NT2/D1 (cell line): ENCODE measurements around the gene NKX2-3.

Source experiments
- DNase-seq: peaks from one replicate; pipeline ENCODE4 v3.0.0-alpha.2; 2011; ENCODE audit warnings: low read depth, low spot score
- H3K27me3 ChIP-seq: 2 replicates; pipeline ENCODE4 v1.6.0; 2011; ENCODE audit warnings: mild to moderate bottlenecking; ENCODE audit not compliant: insufficient read length, insufficient read depth
- H3K36me3 ChIP-seq: 2 replicates; pipeline ENCODE4 v1.6.1; 2011; ENCODE audit warnings: mild to moderate bottlenecking, low read length, mixed read lengths; ENCODE audit not compliant: insufficient read depth, insufficient read length
- H3K4me1 ChIP-seq: 2 replicates; pipeline ENCODE4 v1.5.1; 2011; ENCODE audit not compliant: insufficient read depth, insufficient read length
- H3K4me3 ChIP-seq: 2 replicates; pipeline ENCODE4 v1.5.1; 2011; ENCODE audit warnings: low read depth; ENCODE audit not compliant: insufficient read length
- H3K9ac ChIP-seq: 2 replicates; pipeline ENCODE4 v1.6.0; 2011; ENCODE audit warnings: low read depth; ENCODE audit not compliant: insufficient read length
- H3K9me3 ChIP-seq: 2 replicates; pipeline ENCODE4 v1.5.1; 2011; ENCODE audit warnings: mild to moderate bottlenecking, low read length; ENCODE audit not compliant: insufficient read depth
- SUZ12 ChIP-seq: IDR thresholded peaks from 2 replicates; pipeline ENCODE4 v1.6.1; 2011; ENCODE audit not compliant: insufficient read length, insufficient read depth; ENCODE audit errors: extremely low read depth
- YY1 ChIP-seq: IDR thresholded peaks from 2 replicates; pipeline ENCODE4 v1.6.1; 2011; ENCODE audit not compliant: insufficient read length, insufficient read depth
- ZNF274 ChIP-seq: IDR thresholded peaks from 2 replicates; pipeline ENCODE4 v1.6.1; 2011; ENCODE audit warnings: mild to moderate bottlenecking, low read depth, low read length

NKX2-3 gene

GRCh38 chr10:99562631-99563030 lies 29.9 kb downstream of the NKX2-3 start:
- Histone ChIP-seq H3K27me3 (no peaks in the 10 kb centered on the region), H3K9ac (no peak overlapping the region), H3K9me3 (no peaks in the 10 kb centered on the region), H3K4me1 (no peaks in the 10 kb centered on the region), H3K4me3 (no peak overlapping the region), H3K36me3 (no peaks in the 10 kb centered on the region)
- TF ChIP-seq YY1 (no peak), ZNF274 (no peak), SUZ12 (no peak)
- DNase-seq = no peak

GRCh38 chr10:99564361-99564760 lies 31.6 kb downstream of the NKX2-3 start:
- Histone ChIP-seq H3K27me3 (no peaks in the 10 kb centered on the region), H3K4me1 (no peaks in the 10 kb centered on the region), H3K9me3 (no peaks in the 10 kb centered on the region), H3K4me3 (no peak overlapping the region), H3K36me3 (no peaks in the 10 kb centered on the region), H3K9ac (no peak overlapping the region)
- no peak for DNase-seq
- TF ChIP-seq SUZ12 (no peak), ZNF274 (no peak), YY1 (no peak)

GRCh38 chr10:99565166-99565565 lies 32.4 kb downstream of the NKX2-3 start:
- Histone ChIP-seq H3K9me3 (no peaks in the 10 kb centered on the region), H3K9ac (no peak overlapping the region), H3K36me3 (no peaks in the 10 kb centered on the region), H3K27me3 (no peaks in the 10 kb centered on the region), H3K4me3 (no peak overlapping the region), H3K4me1 (no peaks in the 10 kb centered on the region)
- TF ChIP-seq SUZ12 (no peak), ZNF274 (no peak), YY1 (no peak)
- DNase-seq = no peak

- Histone ChIP-seq H3K4me3 (no peak overlapping the region), H3K9me3 (no peaks in the 10 kb centered on the region), H3K4me1 (no peaks in the 10 kb centered on the region), H3K9ac (no peak overlapping the region), H3K36me3 (no peaks in the 10 kb centered on the region), H3K27me3 (no peaks in the 10 kb centered on the region)
- no peak for DNase-seq
- TF ChIP-seq ZNF274 (no peak), YY1 (no peak), SUZ12 (no peak)
These were observed 36.7 kb downstream of the NKX2-3 start for GRCh38 chr10:99569253-99569939.

- H3K4me3 ChIP-seq = no peak overlapping the region
- no peaks in the 10 kb centered on the region for H3K9me3 ChIP-seq
- no peaks in the 10 kb centered on the region for H3K4me1 ChIP-seq
- no peaks in the 10 kb centered on the region for H3K27me3 ChIP-seq
- no peak overlapping the region for H3K9ac ChIP-seq
- H3K36me3 ChIP-seq = no peaks in the 10 kb centered on the region
- DNase-seq = no peak
- TF ChIP-seq ZNF274 (no peak), SUZ12 (no peak), YY1 (no peak)
These were observed 37.2 kb downstream of the NKX2-3 start for GRCh38 chr10:99569961-99570360.

- H3K27me3 ChIP-seq = no peaks in the 10 kb centered on the region
- TF ChIP-seq SUZ12 (no peak), YY1 (no peak), ZNF274 (no peak)
- H3K4me1 ChIP-seq = no peaks in the 10 kb centered on the region
- H3K36me3 ChIP-seq = no peaks in the 10 kb centered on the region
- H3K9me3 ChIP-seq = no peaks in the 10 kb centered on the region
- no peak overlapping the region for H3K9ac ChIP-seq
- no peak for DNase-seq
- H3K4me3 ChIP-seq = no peak overlapping the region
These were observed 39.1 kb downstream of the NKX2-3 start for GRCh38 chr10:99571816-99572215.

- H3K9me3 ChIP-seq = no peaks in the 10 kb centered on the region
- no peak overlapping the region for H3K4me3 ChIP-seq
- H3K4me1 ChIP-seq = no peaks in the 10 kb centered on the region
- no peak overlapping the region for H3K9ac ChIP-seq
- DNase-seq = no peak
- no peaks in the 10 kb centered on the region for H3K36me3 ChIP-seq
- TF ChIP-seq ZNF274 (no peak), YY1 (no peak), SUZ12 (no peak)
- H3K27me3 ChIP-seq = no peaks in the 10 kb centered on the region
These were observed 41.0 kb downstream of the NKX2-3 start for GRCh38 chr10:99573790-99574189.
